ENCODE results near the gene NCKIPSD. TPM values are rescaled to one million over a fixed set of nuclear protein-coding genes. Genes with fewer than 3 reads are reported as not detected.

Gene NCKIPSD
- total RNA-seq, 1 donor from 2014 or later: 24.7 TPM

GRCh38 chr3:48630407-48630806 lies 55.3 kb downstream of the NCKIPSD start:
- Mint-ChIP-seq H3K27me3 (ENCODE audit: low read depth) (no peaks in the 10 kb centered on the region), H3K4me1 (ENCODE audit: low read depth) (peaks cover 23% of the 10 kb centered on the region), H3K9me3 (ENCODE audit: low read depth) (no peaks in the 10 kb centered on the region), H3K4me3 (ENCODE audit: unreplicated experiment) (no peak overlapping the region), H3K36me3 (ENCODE audit: low read depth) (peaks cover 38% of the 10 kb centered on the region), H3K27ac (ENCODE audit: unreplicated experiment) (peak overlapping the region; percentile 32)
- no peak for TF ChIP-seq CTCF (IDR thresholded peaks at IDR 0.05)
- no peak for DNase-seq (ENCODE audit: low spot score)

- no peaks in the 10 kb centered on the region for H3K27me3 Mint-ChIP-seq (ENCODE audit: low read depth)
- no peak overlapping the region for H3K4me3 Mint-ChIP-seq (ENCODE audit: unreplicated experiment)
- H3K9me3 Mint-ChIP-seq (ENCODE audit: low read depth): no peaks in the 10 kb centered on the region
- peaks cover 40% of the 10 kb centered on the region for H3K36me3 Mint-ChIP-seq (ENCODE audit: low read depth)
- H3K4me1 Mint-ChIP-seq (ENCODE audit: low read depth): peaks cover 23% of the 10 kb centered on the region
- no peak overlapping the region for H3K27ac Mint-ChIP-seq (ENCODE audit: unreplicated experiment)
- DNase-seq (ENCODE audit: low spot score): no peak
- TF ChIP-seq CTCF (IDR thresholded peaks at IDR 0.05): no peak
Measured at GRCh38 chr3:48629894-48630293, 55.8 kb downstream of the NCKIPSD start.

GRCh38 chr3:48628277-48629017 lies 57.3 kb downstream of the NCKIPSD start:
- peaks cover 47% of the 10 kb centered on the region for H3K36me3 Mint-ChIP-seq (ENCODE audit: low read depth)
- H3K4me3 Mint-ChIP-seq (ENCODE audit: unreplicated experiment): no peak overlapping the region
- peaks cover 13% of the 10 kb centered on the region for H3K4me1 Mint-ChIP-seq (ENCODE audit: low read depth)
- no peak overlapping the region for H3K27ac Mint-ChIP-seq (ENCODE audit: unreplicated experiment)
- no peaks in the 10 kb centered on the region for H3K27me3 Mint-ChIP-seq (ENCODE audit: low read depth)
- no peaks in the 10 kb centered on the region for H3K9me3 Mint-ChIP-seq (ENCODE audit: low read depth)
- no peak for DNase-seq (ENCODE audit: low spot score)
- TF ChIP-seq CTCF (IDR thresholded peaks at IDR 0.05): no peak

- Mint-ChIP-seq H3K4me1 (ENCODE audit: low read depth) (peaks cover 11% of the 10 kb centered on the region), H3K27me3 (ENCODE audit: low read depth) (no peaks in the 10 kb centered on the region), H3K27ac (ENCODE audit: unreplicated experiment) (no peak overlapping the region), H3K4me3 (ENCODE audit: unreplicated experiment) (no peak overlapping the region), H3K36me3 (ENCODE audit: low read depth) (peaks cover 38% of the 10 kb centered on the region), H3K9me3 (ENCODE audit: low read depth) (no peaks in the 10 kb centered on the region)
- TF ChIP-seq CTCF (IDR thresholded peaks at IDR 0.05): no peak
- no peak for DNase-seq (ENCODE audit: low spot score)
Measured at GRCh38 chr3:48625600-48625999, 60.1 kb downstream of the NCKIPSD start.

- H3K9me3 Mint-ChIP-seq (ENCODE audit: low read depth): no peaks in the 10 kb centered on the region
- DNase-seq (ENCODE audit: low spot score): no peak
- H3K27me3 Mint-ChIP-seq (ENCODE audit: low read depth): no peaks in the 10 kb centered on the region
- no peak overlapping the region for H3K27ac Mint-ChIP-seq (ENCODE audit: unreplicated experiment)
- TF ChIP-seq CTCF (IDR thresholded peaks at IDR 0.05): no peak
- H3K4me3 Mint-ChIP-seq (ENCODE audit: unreplicated experiment): no peak overlapping the region
- peaks cover 36% of the 10 kb centered on the region for H3K36me3 Mint-ChIP-seq (ENCODE audit: low read depth)
- H3K4me1 Mint-ChIP-seq (ENCODE audit: low read depth): peaks cover 19% of the 10 kb centered on the region
Measured at GRCh38 chr3:48624767-48625166, 60.9 kb downstream of the NCKIPSD start.

Data from chondrocyte (in vitro differentiated cells).